H1 (cell line): ENCODE results near the gene THPO. TPM values are rescaled to one million over a fixed set of nuclear protein-coding genes. Genes with fewer than 3 reads are reported as not detected.

Source experiments
- EGR1 ChIP-seq: IDR thresholded peaks from 2 replicates; pipeline ENCODE4 v1.6.1; 2011; ENCODE audit warnings: low read depth, low read length, borderline replicate concordance
- EP300 ChIP-seq, 2 experiments: IDR thresholded peaks; 1 replicate in 1 of 2; 2 replicates in 1 of 2; pipeline ENCODE4 v1.6.1; 2011 to 2012; ENCODE audit warnings: low read depth in 2 of 2, low read length in 2 of 2, mild to moderate bottlenecking in 2 of 2, borderline replicate concordance in 1 of 2, inconsistent platforms in 1 of 2, moderate library complexity in 1 of 2
- KDM4A ChIP-seq: IDR thresholded peaks from one replicate; pipeline ENCODE4 v1.7.1; 2012; ENCODE audit warnings: low read depth, mild to moderate bottlenecking, moderate library complexity, low read length, inconsistent platforms; ENCODE audit not compliant: severe bottlenecking
- POLR2AphosphoS5 ChIP-seq: IDR thresholded peaks from 2 replicates; pipeline ENCODE4 v1.6.1; 2011; ENCODE audit warnings: low read depth, low read length
- polyA plus RNA-seq, 7 experiments: library from polyadenylated mRNA; depleted of rRNA in 3 of 7; stranded (reverse) in 5 of 7; unstranded in 2 of 7; fragments of >200 nt in 5 of 7; fragments of 200-250 nt in 2 of 7; gene quantifications; 1 replicate in 5 of 7; 2 replicates in 1 of 7; 4 replicates in 1 of 7; pipeline versions ENCODE4 v1.2.1 to v1.2.3, GENCODE V29; 2011 to 2013; ENCODE audit warnings: missing spikeins in 2 of 7, mixed read lengths in 2 of 7
- total RNA-seq: library from RNA; stranded (reverse); fragmentation: NEBNext Ultra II Directional; extraction: Animal tissue kit (Norgen Biotek cat#: 25700); gene quantifications from 2 replicates; pipeline ENCODE4 v1.2.1, GENCODE V29; 2021

Gene THPO
- total and polyA plus RNA-seq, 2 of the 8 experiments (the other 6 are each of a cell fraction or from before 2014, with no cell fraction given): 0.82 to 1.2 TPM

GRCh38 chr3:184361932-184362667 is 15.9 kb downstream of the THPO start (continued):
- TF ChIP-seq KDM4A: peak; percentile 35
- TF ChIP-seq EP300 (IDR thresholded peaks at IDR 0.05; ENCODE audit: borderline replicate concordance in 1 of 2, low read depth in 2 of 2, low read length in 2 of 2): peak in 1 of 2 experiments; percentile 72; a peak in 1 of 3 replicates
- TF ChIP-seq POLR2AphosphoS5: peak; percentile 72
- TF ChIP-seq EGR1: peak; percentile 56
